ENCODE data around the gene PPP4C. TPM values are rescaled to one million over a fixed set of nuclear protein-coding genes. Genes with fewer than 3 reads are reported as not detected.
A peak's percentile ranks its signal among the peaks of the same experiment; 100 is the strongest.

PPP4C gene
- polyA plus RNA-seq, 3 donors = 186 to 388 (median 279) TPM

GRCh38 chr16:30068333-30068732 is 7.5 kb upstream of the PPP4C start:
- Mint-ChIP-seq H3K27me3 (ENCODE audit: low read depth in 3 of 3) (no peaks in the 10 kb centered on the region), H3K36me3 (peaks cover 55 to 67% of the 10 kb centered on the region in 2 donors)

GRCh38 chr16:30068750-30069610 is 6.8 kb upstream of the PPP4C start:
- Histone ChIP-seq H3K4me2 (replicated peaks; ENCODE audit: extremely low read depth, low read length, poor library complexity, severe bottlenecking) (no peak overlapping the region), H3K4me3 (replicated peaks in 1 of 3; ENCODE audit: low read depth in 2 of 3, low read length in 3 of 3) (no peak overlapping the region), H3K4me1 (ENCODE audit: control insufficient read depth in 1 of 2, insufficient read depth in 2 of 2, low read length in 2 of 2) (peaks cover 33 to 45% of the 10 kb centered on the region in 2 donors), H2AFZ (ENCODE audit: insufficient read depth, low read depth, low read length, poor library complexity, severe bottlenecking) (no peak overlapping the region), H3K27ac (ENCODE audit: low read depth in 1 of 2, low read length in 2 of 2) (peak overlapping the region; percentile 6 to 39), H3K36me3 (replicated peaks in 1 of 2; ENCODE audit: control insufficient read depth in 1 of 2, insufficient read depth in 2 of 2, low read length in 2 of 2) (peaks cover 54 to 66% of the 10 kb centered on the region in 2 donors), H3K9ac (ENCODE audit: insufficient read depth, low read length, poor library complexity, severe bottlenecking) (no peak overlapping the region), H3K27me3 (ENCODE audit: control insufficient read depth in 2 of 2, insufficient read depth in 2 of 2, low read length in 2 of 2) (no peaks in the 10 kb centered on the region), H3K79me2 (ENCODE audit: insufficient read depth, low read length) (peaks cover 69% of the 10 kb centered on the region), H4K20me1 (ENCODE audit: insufficient read depth, low read length) (peaks cover 65% of the 10 kb centered on the region), H3K9me3 (replicated peaks in 1 of 2; ENCODE audit: control insufficient read depth in 1 of 2, insufficient read depth in 1 of 2, low read length in 2 of 2) (no peaks in the 10 kb centered on the region)
- Mint-ChIP-seq H3K36me3 (peaks cover 55 to 68% of the 10 kb centered on the region in 2 donors), H3K4me1 (peaks cover 30% of the 10 kb centered on the region), H3K27me3 (ENCODE audit: low read depth in 3 of 3) (no peaks in the 10 kb centered on the region), H3K27ac (peak overlapping the region; percentile 60 to 86 (median 76)), H3K4me3 (no peak overlapping the region), H3K9me3 (peaks cover 0 to 2% (median 0%) of the 10 kb centered on the region in 7 donors)
- DNase-seq = peak in 2 of 3 donors; percentile 43 to 54
- TF ChIP-seq, protein P1, sequence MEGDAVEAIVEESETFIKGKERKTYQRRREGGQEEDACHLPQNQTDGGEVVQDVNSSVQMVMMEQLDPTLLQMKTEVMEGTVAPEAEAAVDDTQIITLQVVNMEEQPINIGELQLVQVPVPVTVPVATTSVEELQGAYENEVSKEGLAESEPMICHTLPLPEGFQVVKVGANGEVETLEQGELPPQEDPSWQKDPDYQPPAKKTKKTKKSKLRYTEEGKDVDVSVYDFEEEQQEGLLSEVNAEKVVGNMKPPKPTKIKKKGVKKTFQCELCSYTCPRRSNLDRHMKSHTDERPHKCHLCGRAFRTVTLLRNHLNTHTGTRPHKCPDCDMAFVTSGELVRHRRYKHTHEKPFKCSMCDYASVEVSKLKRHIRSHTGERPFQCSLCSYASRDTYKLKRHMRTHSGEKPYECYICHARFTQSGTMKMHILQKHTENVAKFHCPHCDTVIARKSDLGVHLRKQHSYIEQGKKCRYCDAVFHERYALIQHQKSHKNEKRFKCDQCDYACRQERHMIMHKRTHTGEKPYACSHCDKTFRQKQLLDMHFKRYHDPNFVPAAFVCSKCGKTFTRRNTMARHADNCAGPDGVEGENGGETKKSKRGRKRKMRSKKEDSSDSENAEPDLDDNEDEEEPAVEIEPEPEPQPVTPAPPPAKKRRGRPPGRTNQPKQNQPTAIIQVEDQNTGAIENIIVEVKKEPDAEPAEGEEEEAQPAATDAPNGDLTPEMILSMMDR (IDR thresholded peaks at IDR 0.05) = peak; percentile 80
- intact Hi-C loops (cut with micrococcal nuclease) = loop anchor here (5.0 kb wide), 1 partner anchor 53 kb away; the partner anchor contains the start of gene MAPK3 (in 2 of the 2)
- 83% methylated on average over 13 of the region's 17 CpGs for WGBS (ENCODE audit: insufficient coverage)

More at GRCh38 chr16:30068333-30068732, 7.5 kb upstream of the PPP4C start:
- DNase-seq = no peak
- no peak overlapping the region for H3K4me3 ChIP-seq (replicated peaks in 1 of 3; ENCODE audit: low read depth in 2 of 3, low read length in 3 of 3)
- Mint-ChIP-seq H3K9me3 (peaks cover 0 to 2% (median 0%) of the 10 kb centered on the region in 7 donors), H3K4me3 (no peak overlapping the region), H3K4me1 (peaks cover 37% of the 10 kb centered on the region), H3K27ac (peak overlapping the region; percentile 60 to 86 (median 76))
- no peaks in the 10 kb centered on the region for H3K9me3 ChIP-seq (replicated peaks in 1 of 2; ENCODE audit: control insufficient read depth in 1 of 2, insufficient read depth in 1 of 2, low read length in 2 of 2)
- no peak overlapping the region for H3K9ac ChIP-seq (ENCODE audit: insufficient read depth, low read length, poor library complexity, severe bottlenecking)
- intact Hi-C loops (cut with micrococcal nuclease) = loop anchor here (5.0 kb wide), 1 partner anchor 54 kb away; the partner anchor contains the start of gene MAPK3 (in 2 of the 2)
- peaks cover 76% of the 10 kb centered on the region for H3K79me2 ChIP-seq (ENCODE audit: insufficient read depth, low read length)
- peaks cover 65% of the 10 kb centered on the region for H4K20me1 ChIP-seq (ENCODE audit: insufficient read depth, low read length)
- H3K27me3 ChIP-seq (ENCODE audit: control insufficient read depth in 2 of 2, insufficient read depth in 2 of 2, low read length in 2 of 2) = no peaks in the 10 kb centered on the region
- H3K4me2 ChIP-seq (replicated peaks; ENCODE audit: extremely low read depth, low read length, poor library complexity, severe bottlenecking) = no peak overlapping the region
- 86% methylated on average over 4 of the region's 9 CpGs for WGBS (ENCODE audit: insufficient coverage)
- TF ChIP-seq, protein P1 (IDR thresholded peaks at IDR 0.05) = no peak
- peak overlapping the region; percentile 6 to 39 for H3K27ac ChIP-seq (ENCODE audit: low read depth in 1 of 2, low read length in 2 of 2)
- peaks cover 54 to 66% of the 10 kb centered on the region in 2 donors for H3K36me3 ChIP-seq (replicated peaks in 1 of 2; ENCODE audit: control insufficient read depth in 1 of 2, insufficient read depth in 2 of 2, low read length in 2 of 2)
- H3K4me1 ChIP-seq (ENCODE audit: control insufficient read depth in 1 of 2, insufficient read depth in 2 of 2, low read length in 2 of 2) = peaks cover 39 to 52% of the 10 kb centered on the region in 2 donors
- H2AFZ ChIP-seq (ENCODE audit: insufficient read depth, low read depth, low read length, poor library complexity, severe bottlenecking) = no peak overlapping the region

All from CD14-positive monocyte (primary cell).